ENCODE results near the gene DHX57. TPM values are rescaled to one million over a fixed set of nuclear protein-coding genes. Genes with fewer than 3 reads are reported as not detected.
"Not testable (repeated sequence)": the region's sequence is repeated elsewhere in the genome, so short reads cannot be mapped to it uniquely, and the experiment has no call there.

The DHX57 gene
- total RNA-seq, 1 donor from 2014 or later, result 10.5 TPM

DNA sequence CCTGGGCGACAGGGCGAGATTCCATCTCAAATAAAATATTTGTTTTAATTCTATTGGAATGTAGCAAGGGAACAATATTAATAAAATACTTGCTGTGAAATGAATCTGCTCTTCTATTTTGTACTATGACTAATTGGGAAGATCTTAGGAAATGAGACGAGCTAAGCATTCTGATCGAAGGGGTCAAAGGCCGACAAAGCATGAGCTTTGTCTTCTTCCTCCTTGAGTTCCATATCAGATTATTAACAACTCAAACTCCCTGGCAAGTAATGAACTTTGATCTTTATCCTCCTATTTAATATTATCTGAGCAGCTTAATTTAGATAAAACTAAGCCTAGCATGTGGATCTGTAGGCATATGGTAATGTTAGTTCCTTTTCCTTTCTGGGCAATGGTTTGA lies 82.2 kb downstream of the DHX57 start:
- DNase-seq (ENCODE audit: low read depth) (no peak), FAIRE-seq (no peak)
- TF ChIP-seq, protein P1, sequence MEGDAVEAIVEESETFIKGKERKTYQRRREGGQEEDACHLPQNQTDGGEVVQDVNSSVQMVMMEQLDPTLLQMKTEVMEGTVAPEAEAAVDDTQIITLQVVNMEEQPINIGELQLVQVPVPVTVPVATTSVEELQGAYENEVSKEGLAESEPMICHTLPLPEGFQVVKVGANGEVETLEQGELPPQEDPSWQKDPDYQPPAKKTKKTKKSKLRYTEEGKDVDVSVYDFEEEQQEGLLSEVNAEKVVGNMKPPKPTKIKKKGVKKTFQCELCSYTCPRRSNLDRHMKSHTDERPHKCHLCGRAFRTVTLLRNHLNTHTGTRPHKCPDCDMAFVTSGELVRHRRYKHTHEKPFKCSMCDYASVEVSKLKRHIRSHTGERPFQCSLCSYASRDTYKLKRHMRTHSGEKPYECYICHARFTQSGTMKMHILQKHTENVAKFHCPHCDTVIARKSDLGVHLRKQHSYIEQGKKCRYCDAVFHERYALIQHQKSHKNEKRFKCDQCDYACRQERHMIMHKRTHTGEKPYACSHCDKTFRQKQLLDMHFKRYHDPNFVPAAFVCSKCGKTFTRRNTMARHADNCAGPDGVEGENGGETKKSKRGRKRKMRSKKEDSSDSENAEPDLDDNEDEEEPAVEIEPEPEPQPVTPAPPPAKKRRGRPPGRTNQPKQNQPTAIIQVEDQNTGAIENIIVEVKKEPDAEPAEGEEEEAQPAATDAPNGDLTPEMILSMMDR (IDR thresholded peaks at IDR 0.05; ENCODE audit: insufficient read depth, low read length, severe bottlenecking), result no peak
- Histone ChIP-seq H3K36me3 (ENCODE audit: control insufficient read depth, insufficient read depth, low read length) (no peaks in the 10 kb centered on the region), H3K27me3 (ENCODE audit: control insufficient read depth, insufficient read depth, low read length) (no peaks in the 10 kb centered on the region), H3K4me3 (ENCODE audit: low read depth, low read length) (no peak overlapping the region)

DNA sequence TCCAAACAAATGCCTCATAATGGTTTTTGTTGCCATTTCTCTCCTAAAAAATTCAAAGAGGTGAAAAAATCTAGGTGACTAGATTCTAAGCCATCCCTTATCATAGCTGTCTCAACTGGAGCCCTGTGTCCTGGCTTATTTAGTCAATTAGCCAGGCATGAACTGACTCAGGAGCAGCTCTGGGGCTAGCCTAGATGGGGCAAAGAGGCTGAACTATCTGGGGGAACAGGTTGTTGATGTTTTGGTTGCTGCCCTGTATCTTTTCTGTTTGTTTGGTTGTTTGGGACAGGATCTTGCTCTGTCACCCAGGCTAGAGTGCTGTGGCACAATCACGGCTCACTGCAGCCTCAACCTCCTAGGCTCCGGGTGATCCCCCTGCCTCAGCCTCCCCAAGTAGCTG lies 83.0 kb downstream of the DHX57 start:
- TF ChIP-seq, protein P1 (IDR thresholded peaks at IDR 0.05; ENCODE audit: insufficient read depth, low read length, severe bottlenecking), result no peak
- H3K36me3 ChIP-seq (ENCODE audit: control insufficient read depth, insufficient read depth, low read length), result no peaks in the 10 kb centered on the region
- no peak overlapping the region for H3K4me3 ChIP-seq (ENCODE audit: low read depth, low read length)
- H3K27me3 ChIP-seq (ENCODE audit: control insufficient read depth, insufficient read depth, low read length), result no peaks in the 10 kb centered on the region
- DNase-seq (ENCODE audit: low read depth) (no peak), FAIRE-seq (no peak)

DNA sequence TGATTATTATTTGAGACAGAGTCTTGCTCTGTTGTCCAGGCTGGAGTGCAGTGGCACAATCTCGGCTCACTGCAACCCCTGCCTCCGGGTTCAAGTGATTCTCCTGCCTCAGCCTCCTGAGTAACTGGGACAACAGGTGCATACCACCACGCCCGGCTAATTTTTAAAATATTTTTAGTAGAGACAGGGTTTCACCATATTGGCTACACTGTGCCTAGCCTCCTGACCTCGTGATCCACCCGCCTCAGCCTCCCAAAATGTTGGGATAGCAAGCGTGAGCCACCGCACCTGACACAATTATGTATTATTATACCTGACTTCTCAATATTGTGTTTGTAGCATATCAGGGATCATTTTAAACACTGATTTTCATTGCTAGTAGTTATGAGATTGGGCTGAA lies 83.4 kb downstream of the DHX57 start:
- DNase-seq (ENCODE audit: low read depth); H3K36me3 ChIP-seq (ENCODE audit: control insufficient read depth, insufficient read depth, low read length); H3K4me3 ChIP-seq (ENCODE audit: low read depth, low read length); H3K27me3 ChIP-seq (ENCODE audit: control insufficient read depth, insufficient read depth, low read length); FAIRE-seq: not testable (repeated sequence)

- no peaks in the 10 kb centered on the region for H3K27me3 ChIP-seq (ENCODE audit: control insufficient read depth, insufficient read depth, low read length)
- TF ChIP-seq, protein P1 (IDR thresholded peaks at IDR 0.05; ENCODE audit: insufficient read depth, low read length, severe bottlenecking), result no peak
- no peak for FAIRE-seq
- no peak for DNase-seq (ENCODE audit: low read depth)
- H3K4me3 ChIP-seq (ENCODE audit: low read depth, low read length), result no peak overlapping the region
- no peaks in the 10 kb centered on the region for H3K36me3 ChIP-seq (ENCODE audit: control insufficient read depth, insufficient read depth, low read length)
Observed at GRCh38 chr2:38791744-38792143, 84.0 kb downstream of the DHX57 start.

- no peak for FAIRE-seq
- DNase-seq (ENCODE audit: low read depth), result no peak
- TF ChIP-seq, protein P1 (IDR thresholded peaks at IDR 0.05; ENCODE audit: insufficient read depth, low read length, severe bottlenecking), result no peak
Observed at GRCh38 chr2:38789691-38790090, 86.0 kb downstream of the DHX57 start.

GRCh38 chr2:38788306-38788705 lies 87.4 kb downstream of the DHX57 start:
- FAIRE-seq (no peak), DNase-seq (ENCODE audit: low read depth) (no peak)
- Histone ChIP-seq H3K4me3 (ENCODE audit: low read depth, low read length) (no peak overlapping the region), H3K27me3 (ENCODE audit: control insufficient read depth, insufficient read depth, low read length) (no peaks in the 10 kb centered on the region), H3K36me3 (ENCODE audit: control insufficient read depth, insufficient read depth, low read length) (no peaks in the 10 kb centered on the region)
- TF ChIP-seq, protein P1 (IDR thresholded peaks at IDR 0.05; ENCODE audit: insufficient read depth, low read length, severe bottlenecking), result no peak

More at GRCh38 chr2:38789691-38790090, 86.0 kb downstream of the DHX57 start:
- H3K27me3 ChIP-seq (ENCODE audit: control insufficient read depth, insufficient read depth, low read length), result no peaks in the 10 kb centered on the region
- no peaks in the 10 kb centered on the region for H3K36me3 ChIP-seq (ENCODE audit: control insufficient read depth, insufficient read depth, low read length)
- no peak overlapping the region for H3K4me3 ChIP-seq (ENCODE audit: low read depth, low read length)
